Ovary (tissue), 3 donors: ENCODE measurements around the gene PHEX.

ENCODE experiments used
- CTCF ChIP-seq, 3 donors: fragments of 450-650 bp in 2 of 3; fragments of 200-600 bp in 1 of 3; IDR thresholded peaks; one replicate each; pipeline versions ENCODE4 v1.5.1 to v1.8.0; 2016 to 2022; ENCODE audit warnings: antibody characterized with exemption in 3 of 3, mild to moderate bottlenecking in 1 of 3
- EP300 ChIP-seq: sonication (generic); formaldehyde crosslinking; IDR thresholded peaks from one replicate; pipeline ENCODE4 v1.6.1; 2017; ENCODE audit warnings: antibody characterized with exemption
- POLR2A ChIP-seq: fragments of 450-650 bp; IDR thresholded peaks from one replicate; pipeline ENCODE4 v1.6.1; 2017; ENCODE audit warnings: antibody characterized with exemption, mild to moderate bottlenecking, moderate library complexity
- donor health status: DM: no; HTN: no; CAD: no.

DNA sequence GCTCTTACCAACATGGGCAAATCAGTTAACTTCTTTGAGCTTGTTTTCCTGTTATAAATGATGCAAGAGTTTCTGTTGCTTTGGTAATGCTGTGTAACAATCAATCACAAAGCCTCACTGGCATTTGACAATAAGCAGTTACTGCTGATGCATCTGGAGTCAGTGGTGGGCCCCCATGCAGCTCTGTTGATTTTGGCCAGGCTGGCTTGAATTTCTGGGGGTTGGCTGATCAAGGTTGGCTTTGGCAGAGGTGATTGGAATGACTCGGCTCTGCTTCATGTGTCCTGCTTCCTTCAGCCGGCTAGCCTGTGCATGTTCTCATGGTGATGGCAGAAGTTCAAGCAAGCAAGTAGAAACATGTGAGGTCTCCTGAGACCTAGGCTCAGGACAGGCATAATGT is 90.4 kb downstream of the PHEX start:
- TF ChIP-seq POLR2A (no peak), CTCF (IDR thresholded peaks at IDR 0.05) (no peak), EP300 (no peak)
